OCI-LY7 (cell line): ENCODE measurements around the gene CELF4.

Experiments used
- CTCF ChIP-seq: fragments of 200-600 bp; sonication (generic); conservative IDR thresholded peaks from 2 replicates; pipeline ENCODE4 v1.5.1; 2014; ENCODE audit warnings: mild to moderate bottlenecking, antibody characterized with exemption, low read length, moderate library complexity, mixed read lengths
- EZH2phosphoT487 ChIP-seq: fragments of 200-600 bp; sonication (generic); IDR thresholded peaks from 2 replicates; pipeline ENCODE4 v1.6.1; 2018; ENCODE audit warnings: low read depth, borderline replicate concordance, mild to moderate bottlenecking, mixed run types, antibody characterized with exemption, low read length, moderate library complexity, mixed read lengths

- TF ChIP-seq CTCF (no peak), EZH2phosphoT487 (no peak)
Measured at GRCh38 chr18:37568671-37569070, 3.1 kb upstream of the CELF4 start.
